HL-60 (cell line): ENCODE measurements around the gene PAFAH1B2.
"Not testable (repeated sequence)": the region's sequence is repeated elsewhere in the genome, so short reads cannot be mapped to it uniquely, and the experiment has no call there.

Experiments used
- DNase-seq, 2 experiments: peaks; one replicate each; pipeline ENCODE4 v3.0.0-alpha.2; 2010 to 2020; ENCODE audit warnings: low read depth in 1 of 2, low spot score in 1 of 2
- H3K27ac ChIP-seq: fragments of 250-450 bp; sonication (Bioruptor Pico); replicated peaks from 2 replicates; pipeline ENCODE4 v1.5.1; 2020; ENCODE audit warnings: mild to moderate bottlenecking, moderate library complexity
- H3K27me3 ChIP-seq: fragments of 250-450 bp; sonication (Bioruptor Pico); 2 replicates; pipeline ENCODE4 v1.5.1; 2021; ENCODE audit warnings: mild to moderate bottlenecking, moderate library complexity; ENCODE audit not compliant: insufficient read depth, poor library complexity, severe bottlenecking
- H3K4me3 ChIP-seq: replicated peaks from 2 replicates; pipeline ENCODE4 v1.5.1; 2011; ENCODE audit warnings: mild to moderate bottlenecking, control low read depth, low read length; ENCODE audit not compliant: insufficient read depth
- GABPA ChIP-seq: IDR thresholded peaks from 2 replicates; pipeline ENCODE4 v1.6.1; 2012; ENCODE audit warnings: low read depth
- POLR2AphosphoS5 ChIP-seq: IDR thresholded peaks from 2 replicates; pipeline ENCODE4 v1.6.1; 2012; ENCODE audit warnings: low read depth
- SPI1 ChIP-seq: IDR thresholded peaks from 2 replicates; pipeline ENCODE4 v1.6.1; 2012; ENCODE audit warnings: low read depth, mild to moderate bottlenecking, borderline replicate concordance
- TF ChIP-seq, protein P1 (sequence below): IDR thresholded peaks from 2 replicates; pipeline ENCODE4 v1.6.1; 2012; ENCODE audit warnings: low read depth; ENCODE audit not compliant: insufficient replicate concordance
- TF ChIP-seq, protein P2 (sequence below): IDR thresholded peaks from one replicate; pipeline ENCODE4 v1.5.1; 2011; ENCODE audit warnings: low read length, control low read depth, inconsistent platforms; ENCODE audit not compliant: insufficient read depth

The PAFAH1B2 gene

DNA sequence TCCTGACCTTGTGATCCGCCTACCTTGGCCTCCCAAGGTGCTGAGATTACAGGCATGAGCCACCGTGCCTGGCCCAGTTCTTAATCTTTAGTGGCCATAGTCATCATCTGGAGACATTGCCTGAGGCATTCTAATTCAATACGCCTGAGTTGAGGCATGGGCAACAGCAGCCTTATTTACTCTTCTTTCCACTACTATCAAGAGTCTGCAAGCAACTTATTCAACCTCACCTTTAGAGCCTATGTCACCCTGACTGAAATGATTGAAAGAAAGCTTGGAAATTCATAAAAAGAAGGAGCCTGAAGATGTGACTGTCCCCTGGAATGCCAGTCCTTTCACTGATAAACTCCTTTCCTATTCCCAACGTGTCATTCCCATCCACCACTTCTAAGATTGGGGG lies 15.8 kb upstream of the PAFAH1B2 start:
- no peak overlapping the region for H3K4me3 ChIP-seq
- TF ChIP-seq SPI1 (no peak), POLR2AphosphoS5 (no peak), GABPA (no peak)
- TF ChIP-seq, protein P1, sequence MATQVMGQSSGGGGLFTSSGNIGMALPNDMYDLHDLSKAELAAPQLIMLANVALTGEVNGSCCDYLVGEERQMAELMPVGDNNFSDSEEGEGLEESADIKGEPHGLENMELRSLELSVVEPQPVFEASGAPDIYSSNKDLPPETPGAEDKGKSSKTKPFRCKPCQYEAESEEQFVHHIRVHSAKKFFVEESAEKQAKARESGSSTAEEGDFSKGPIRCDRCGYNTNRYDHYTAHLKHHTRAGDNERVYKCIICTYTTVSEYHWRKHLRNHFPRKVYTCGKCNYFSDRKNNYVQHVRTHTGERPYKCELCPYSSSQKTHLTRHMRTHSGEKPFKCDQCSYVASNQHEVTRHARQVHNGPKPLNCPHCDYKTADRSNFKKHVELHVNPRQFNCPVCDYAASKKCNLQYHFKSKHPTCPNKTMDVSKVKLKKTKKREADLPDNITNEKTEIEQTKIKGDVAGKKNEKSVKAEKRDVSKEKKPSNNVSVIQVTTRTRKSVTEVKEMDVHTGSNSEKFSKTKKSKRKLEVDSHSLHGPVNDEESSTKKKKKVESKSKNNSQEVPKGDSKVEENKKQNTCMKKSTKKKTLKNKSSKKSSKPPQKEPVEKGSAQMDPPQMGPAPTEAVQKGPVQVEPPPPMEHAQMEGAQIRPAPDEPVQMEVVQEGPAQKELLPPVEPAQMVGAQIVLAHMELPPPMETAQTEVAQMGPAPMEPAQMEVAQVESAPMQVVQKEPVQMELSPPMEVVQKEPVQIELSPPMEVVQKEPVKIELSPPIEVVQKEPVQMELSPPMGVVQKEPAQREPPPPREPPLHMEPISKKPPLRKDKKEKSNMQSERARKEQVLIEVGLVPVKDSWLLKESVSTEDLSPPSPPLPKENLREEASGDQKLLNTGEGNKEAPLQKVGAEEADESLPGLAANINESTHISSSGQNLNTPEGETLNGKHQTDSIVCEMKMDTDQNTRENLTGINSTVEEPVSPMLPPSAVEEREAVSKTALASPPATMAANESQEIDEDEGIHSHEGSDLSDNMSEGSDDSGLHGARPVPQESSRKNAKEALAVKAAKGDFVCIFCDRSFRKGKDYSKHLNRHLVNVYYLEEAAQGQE = no peak
- TF ChIP-seq, protein P2, sequence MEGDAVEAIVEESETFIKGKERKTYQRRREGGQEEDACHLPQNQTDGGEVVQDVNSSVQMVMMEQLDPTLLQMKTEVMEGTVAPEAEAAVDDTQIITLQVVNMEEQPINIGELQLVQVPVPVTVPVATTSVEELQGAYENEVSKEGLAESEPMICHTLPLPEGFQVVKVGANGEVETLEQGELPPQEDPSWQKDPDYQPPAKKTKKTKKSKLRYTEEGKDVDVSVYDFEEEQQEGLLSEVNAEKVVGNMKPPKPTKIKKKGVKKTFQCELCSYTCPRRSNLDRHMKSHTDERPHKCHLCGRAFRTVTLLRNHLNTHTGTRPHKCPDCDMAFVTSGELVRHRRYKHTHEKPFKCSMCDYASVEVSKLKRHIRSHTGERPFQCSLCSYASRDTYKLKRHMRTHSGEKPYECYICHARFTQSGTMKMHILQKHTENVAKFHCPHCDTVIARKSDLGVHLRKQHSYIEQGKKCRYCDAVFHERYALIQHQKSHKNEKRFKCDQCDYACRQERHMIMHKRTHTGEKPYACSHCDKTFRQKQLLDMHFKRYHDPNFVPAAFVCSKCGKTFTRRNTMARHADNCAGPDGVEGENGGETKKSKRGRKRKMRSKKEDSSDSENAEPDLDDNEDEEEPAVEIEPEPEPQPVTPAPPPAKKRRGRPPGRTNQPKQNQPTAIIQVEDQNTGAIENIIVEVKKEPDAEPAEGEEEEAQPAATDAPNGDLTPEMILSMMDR = no peak
- H3K27ac ChIP-seq = no peak overlapping the region
- no peaks in the 10 kb centered on the region for H3K27me3 ChIP-seq
- DNase-seq = no peak

DNA sequence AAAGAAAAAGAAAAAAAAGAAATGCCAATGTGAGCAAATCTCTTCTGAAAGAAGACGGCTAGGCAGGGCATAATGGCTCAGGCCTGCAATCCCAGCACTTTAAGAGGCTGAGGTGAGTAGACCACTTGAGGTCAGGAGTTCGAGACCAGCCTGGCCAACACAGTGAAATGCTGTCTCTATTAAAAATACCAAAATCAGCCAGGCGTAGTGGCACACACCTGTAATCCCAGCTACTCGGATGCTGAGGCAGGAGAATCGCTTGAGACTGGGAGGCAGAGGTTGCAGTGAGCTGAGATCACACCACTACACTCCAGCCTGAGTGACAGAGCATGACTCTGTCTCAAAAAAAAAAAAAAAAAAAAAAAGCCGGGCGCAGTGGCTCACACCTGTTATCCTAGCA lies 13.7 kb upstream of the PAFAH1B2 start:
- H3K27me3 ChIP-seq, DNase-seq, H3K4me3 ChIP-seq, H3K27ac ChIP-seq: not testable (repeated sequence)

DNA sequence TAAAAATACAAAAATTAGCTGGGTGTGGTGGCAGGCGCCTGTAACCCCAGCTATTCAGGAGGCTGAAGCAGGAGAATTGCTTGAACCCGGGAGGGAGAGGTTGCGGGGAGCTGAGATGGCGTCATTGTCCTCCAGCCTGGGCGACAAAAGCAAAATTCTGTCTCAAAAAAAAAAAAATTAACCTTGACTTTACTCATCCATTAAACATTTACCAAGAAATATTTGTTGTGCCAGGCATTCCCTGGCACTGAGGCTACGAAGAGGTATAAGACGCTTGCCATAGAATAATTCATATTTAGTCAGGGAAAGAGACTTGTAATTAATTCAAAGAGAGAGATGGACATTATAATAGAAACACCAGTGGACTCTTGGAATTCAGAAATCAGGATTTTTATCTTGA lies 13.2 kb upstream of the PAFAH1B2 start:
- no peaks in the 10 kb centered on the region for H3K27me3 ChIP-seq
- H3K4me3 ChIP-seq = no peak overlapping the region
- no peak overlapping the region for H3K27ac ChIP-seq
- TF ChIP-seq SPI1 = no peak
- no peak for TF ChIP-seq GABPA
- TF ChIP-seq, protein P2 = no peak
- TF ChIP-seq POLR2AphosphoS5 = no peak
- TF ChIP-seq, protein P1 = no peak
- DNase-seq = no peak

DNA sequence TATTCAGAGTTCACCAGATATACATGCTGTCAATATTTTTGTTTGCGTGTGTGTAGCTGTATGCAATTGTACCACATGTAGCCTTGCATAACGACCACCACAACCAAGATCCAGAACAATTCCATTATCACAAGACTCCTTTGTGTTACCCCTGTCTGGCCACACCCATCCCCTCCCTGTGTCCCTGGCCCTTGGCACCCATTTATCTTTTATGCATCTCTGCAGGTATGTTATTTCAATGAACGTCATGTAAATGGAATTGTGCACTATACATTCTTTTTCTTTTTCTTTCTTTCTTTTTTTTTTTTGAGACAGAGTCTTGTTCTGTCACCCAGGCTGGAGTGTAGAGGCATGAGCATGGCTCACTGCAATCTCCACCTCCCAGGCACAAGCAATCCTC lies 9.7 kb upstream of the PAFAH1B2 start:
- TF ChIP-seq, protein P2 = no peak
- TF ChIP-seq POLR2AphosphoS5 (no peak), GABPA (no peak), SPI1 (no peak)
- TF ChIP-seq, protein P1 = no peak
- no peak for DNase-seq
- Histone ChIP-seq H3K4me3 (no peak overlapping the region), H3K27ac (no peak overlapping the region), H3K27me3 (no peaks in the 10 kb centered on the region)

DNA sequence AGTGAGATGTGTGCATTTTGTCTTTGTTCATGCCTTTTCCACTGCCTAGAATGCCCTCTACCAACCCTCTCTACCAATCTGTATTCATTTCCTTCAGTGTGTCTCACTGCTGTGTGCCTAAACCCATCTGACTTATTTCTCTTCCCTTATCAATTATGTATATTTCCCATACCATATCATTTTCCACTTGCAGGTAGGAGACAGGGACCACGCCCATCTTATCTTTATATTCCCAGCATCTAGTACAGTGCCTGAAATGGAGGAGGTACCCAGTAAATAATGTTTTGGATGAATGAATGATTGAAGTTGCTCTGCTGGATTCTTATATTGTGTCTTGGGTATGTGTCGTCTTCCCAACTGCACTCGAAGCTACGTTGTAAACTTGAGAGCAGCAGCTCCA lies 9.1 kb upstream of the PAFAH1B2 start:
- not testable (repeated sequence) for H3K27ac ChIP-seq, DNase-seq, H3K4me3 ChIP-seq, H3K27me3 ChIP-seq

DNA sequence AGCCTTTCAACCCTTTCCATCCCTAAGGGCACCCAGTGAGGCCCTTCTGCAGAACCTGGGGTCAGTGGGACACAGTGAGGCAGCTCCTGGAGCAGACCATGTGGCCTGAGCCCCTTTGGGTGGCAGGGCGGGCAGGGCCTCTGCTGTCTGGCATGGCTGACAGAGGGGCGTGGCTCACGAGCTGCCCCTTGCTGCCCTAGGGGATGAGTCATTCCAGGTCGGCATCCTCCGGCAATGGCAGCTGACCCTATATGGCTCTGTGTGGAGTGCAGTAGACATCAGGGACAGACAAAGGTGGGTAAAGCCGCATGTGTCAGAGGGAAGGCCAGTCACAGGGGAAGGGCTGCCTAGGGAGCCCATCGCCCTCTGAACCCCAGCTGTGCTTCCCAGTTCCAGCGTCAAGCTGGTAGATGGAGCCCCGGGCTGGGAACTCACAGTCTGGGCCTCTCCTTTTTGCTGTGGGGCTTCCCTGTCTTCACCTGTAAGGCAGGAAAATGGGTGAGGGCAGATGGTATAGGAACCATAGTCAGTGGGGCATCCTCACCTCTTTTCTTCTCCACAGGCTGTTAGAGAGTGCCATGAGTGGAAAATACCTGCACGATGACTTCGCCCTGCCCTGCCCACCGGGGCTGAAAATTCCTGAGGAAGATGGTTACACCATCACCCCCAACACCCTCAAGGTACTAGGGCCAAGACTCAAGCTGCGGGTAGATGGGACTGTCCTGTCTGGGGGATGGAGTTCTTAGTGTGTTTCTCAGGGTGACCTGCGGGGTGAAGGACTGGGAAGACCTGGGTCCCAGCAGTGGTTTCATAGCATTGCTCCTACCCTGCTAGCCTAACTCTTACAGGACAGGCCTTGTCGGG lies 6.6 kb upstream of the PAFAH1B2 start:
- DNase-seq, H3K27me3 ChIP-seq, H3K27ac ChIP-seq, H3K4me3 ChIP-seq: not testable (repeated sequence)
